Breast epithelium (tissue), 3 donors: ENCODE data around the gene MTX3.

Experiments
- CTCF ChIP-seq, 3 donors: fragments of 450-650 bp; IDR thresholded peaks; one replicate each; pipeline ENCODE4 v1.5.1; 2016 to 2017; ENCODE audit warnings: antibody characterized with exemption in 3 of 3, mild to moderate bottlenecking in 3 of 3, moderate library complexity in 3 of 3
- POLR2A ChIP-seq: fragments of 450-650 bp; IDR thresholded peaks from one replicate; pipeline ENCODE4 v1.6.1; 2016; ENCODE audit warnings: antibody characterized with exemption, mild to moderate bottlenecking, moderate library complexity
- POLR2AphosphoS5 ChIP-seq, 3 donors: sonication (generic); formaldehyde crosslinking; IDR thresholded peaks; one replicate each; pipeline ENCODE4 v1.6.1; 2017; ENCODE audit warnings: antibody characterized with exemption in 3 of 3

DNA sequence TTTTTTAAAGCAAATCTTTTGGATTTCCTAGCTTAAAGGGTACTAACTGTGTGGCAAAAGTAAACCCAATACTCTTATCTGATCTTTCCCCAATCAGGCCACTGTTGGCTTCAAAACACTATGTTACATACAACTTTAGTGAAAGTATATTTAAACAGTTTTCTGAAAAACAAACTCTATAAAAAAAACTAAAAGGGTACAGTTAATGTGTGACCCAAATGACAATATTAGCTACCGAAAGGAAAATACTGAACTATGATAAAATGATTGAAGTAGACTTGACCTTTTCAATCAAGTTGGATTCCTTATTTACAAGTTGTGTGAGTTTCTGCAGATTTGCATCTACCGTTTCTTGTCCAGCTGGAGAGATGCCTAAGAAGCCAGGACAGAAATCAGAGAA lies 5.8 kb downstream of the MTX3 start:
- no peak for TF ChIP-seq POLR2A
- TF ChIP-seq CTCF (IDR thresholded peaks at IDR 0.05), result no peak
- no peak for TF ChIP-seq POLR2AphosphoS5 (IDR thresholded peaks at IDR 0.05)
